PFSK-1 (cell line): ENCODE measurements around the gene OR5AN1. TPM values are rescaled to one million over a fixed set of nuclear protein-coding genes. Genes with fewer than 3 reads are reported as not detected.

ENCODE experiments used
- FOXP2 ChIP-seq: optimal IDR thresholded peaks from 2 replicates; pipeline ENCODE3; 2011; ENCODE audit warnings: borderline replicate concordance, control low read depth, inconsistent platforms; ENCODE audit not compliant: insufficient read depth; ENCODE audit errors: extremely low read length, extremely low read depth
- POLR2AphosphoS5 ChIP-seq: IDR thresholded peaks from 2 replicates; pipeline ENCODE4 v1.6.1; 2012; ENCODE audit warnings: low read depth, mild to moderate bottlenecking, control low read depth, low read length, moderate library complexity
- SIN3A ChIP-seq: IDR thresholded peaks from 2 replicates; pipeline ENCODE4 v1.6.1; 2012; ENCODE audit warnings: mild to moderate bottlenecking, low read length, moderate library complexity, borderline replicate concordance; ENCODE audit not compliant: insufficient read depth
- TAF1 ChIP-seq: IDR thresholded peaks from 2 replicates; pipeline ENCODE4 v1.6.1; 2012; ENCODE audit warnings: low read length, control low read depth, borderline replicate concordance; ENCODE audit not compliant: insufficient read depth
- polyA plus RNA-seq: library from polyadenylated mRNA; unstranded; fragments of >200 nt; gene quantifications from one replicate; pipeline ENCODE4 v1.2.1, GENCODE V29; 2012; ENCODE audit warnings: low read depth, missing spikeins; ENCODE audit not compliant: insufficient read length
- TF ChIP-seq, protein P1 (sequence below), 2 experiments: IDR thresholded peaks; 2 replicates each; pipeline versions ENCODE4 v1.6.1 to v1.8.0; 2011 to 2012; ENCODE audit warnings: low read depth in 2 of 2, low read length in 2 of 2, control low read depth in 1 of 2, inconsistent platforms in 1 of 2, mild to moderate bottlenecking in 1 of 2, moderate library complexity in 1 of 2; ENCODE audit not compliant: insufficient read depth in 1 of 2

OR5AN1 gene, protein sequence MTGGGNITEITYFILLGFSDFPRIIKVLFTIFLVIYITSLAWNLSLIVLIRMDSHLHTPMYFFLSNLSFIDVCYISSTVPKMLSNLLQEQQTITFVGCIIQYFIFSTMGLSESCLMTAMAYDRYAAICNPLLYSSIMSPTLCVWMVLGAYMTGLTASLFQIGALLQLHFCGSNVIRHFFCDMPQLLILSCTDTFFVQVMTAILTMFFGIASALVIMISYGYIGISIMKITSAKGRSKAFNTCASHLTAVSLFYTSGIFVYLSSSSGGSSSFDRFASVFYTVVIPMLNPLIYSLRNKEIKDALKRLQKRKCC
- polyA plus RNA-seq: not detected

DNA sequence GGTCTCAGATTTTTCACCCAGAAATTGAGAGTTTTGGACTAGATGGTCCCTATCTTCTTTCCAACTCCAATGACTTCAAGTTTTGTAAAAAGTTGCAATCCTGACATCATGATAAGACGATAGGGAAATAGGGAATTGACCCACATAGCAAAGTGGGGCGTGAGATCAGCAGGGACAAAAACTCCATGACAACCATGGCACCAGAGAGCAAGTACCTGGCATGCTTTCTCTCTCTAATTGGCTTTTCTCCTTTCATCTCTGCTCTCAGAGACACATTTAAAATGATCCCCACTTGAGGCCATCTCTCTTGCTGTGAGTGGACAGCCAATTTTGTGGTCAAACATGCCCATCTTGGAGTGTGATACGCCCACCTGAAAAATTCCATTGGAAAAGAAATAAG, at the start of gene OR5AN1:
Gene OR5AN1, plus strand, starts transcription at position 301 of the 400 bp plus-strand sequence. CDS start 5,564 bp downstream, outside the sequence.
- TF ChIP-seq POLR2AphosphoS5 (no peak), SIN3A (no peak), TAF1 (no peak), FOXP2 (no peak)
- TF ChIP-seq, protein P1, sequence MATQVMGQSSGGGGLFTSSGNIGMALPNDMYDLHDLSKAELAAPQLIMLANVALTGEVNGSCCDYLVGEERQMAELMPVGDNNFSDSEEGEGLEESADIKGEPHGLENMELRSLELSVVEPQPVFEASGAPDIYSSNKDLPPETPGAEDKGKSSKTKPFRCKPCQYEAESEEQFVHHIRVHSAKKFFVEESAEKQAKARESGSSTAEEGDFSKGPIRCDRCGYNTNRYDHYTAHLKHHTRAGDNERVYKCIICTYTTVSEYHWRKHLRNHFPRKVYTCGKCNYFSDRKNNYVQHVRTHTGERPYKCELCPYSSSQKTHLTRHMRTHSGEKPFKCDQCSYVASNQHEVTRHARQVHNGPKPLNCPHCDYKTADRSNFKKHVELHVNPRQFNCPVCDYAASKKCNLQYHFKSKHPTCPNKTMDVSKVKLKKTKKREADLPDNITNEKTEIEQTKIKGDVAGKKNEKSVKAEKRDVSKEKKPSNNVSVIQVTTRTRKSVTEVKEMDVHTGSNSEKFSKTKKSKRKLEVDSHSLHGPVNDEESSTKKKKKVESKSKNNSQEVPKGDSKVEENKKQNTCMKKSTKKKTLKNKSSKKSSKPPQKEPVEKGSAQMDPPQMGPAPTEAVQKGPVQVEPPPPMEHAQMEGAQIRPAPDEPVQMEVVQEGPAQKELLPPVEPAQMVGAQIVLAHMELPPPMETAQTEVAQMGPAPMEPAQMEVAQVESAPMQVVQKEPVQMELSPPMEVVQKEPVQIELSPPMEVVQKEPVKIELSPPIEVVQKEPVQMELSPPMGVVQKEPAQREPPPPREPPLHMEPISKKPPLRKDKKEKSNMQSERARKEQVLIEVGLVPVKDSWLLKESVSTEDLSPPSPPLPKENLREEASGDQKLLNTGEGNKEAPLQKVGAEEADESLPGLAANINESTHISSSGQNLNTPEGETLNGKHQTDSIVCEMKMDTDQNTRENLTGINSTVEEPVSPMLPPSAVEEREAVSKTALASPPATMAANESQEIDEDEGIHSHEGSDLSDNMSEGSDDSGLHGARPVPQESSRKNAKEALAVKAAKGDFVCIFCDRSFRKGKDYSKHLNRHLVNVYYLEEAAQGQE (IDR thresholded peaks at IDR 0.05; ENCODE audit: insufficient read depth in 1 of 2, low read depth in 2 of 2, low read length in 2 of 2): no peak

GRCh38 chr11:59335001-59335400, 23.7 kb upstream of the OR5AN1 start:
- TF ChIP-seq FOXP2 (no peak), SIN3A (no peak), TAF1 (no peak), POLR2AphosphoS5 (no peak)
- TF ChIP-seq, protein P1 (IDR thresholded peaks at IDR 0.05; ENCODE audit: insufficient read depth in 1 of 2, low read depth in 2 of 2, low read length in 2 of 2): no peak

DNA sequence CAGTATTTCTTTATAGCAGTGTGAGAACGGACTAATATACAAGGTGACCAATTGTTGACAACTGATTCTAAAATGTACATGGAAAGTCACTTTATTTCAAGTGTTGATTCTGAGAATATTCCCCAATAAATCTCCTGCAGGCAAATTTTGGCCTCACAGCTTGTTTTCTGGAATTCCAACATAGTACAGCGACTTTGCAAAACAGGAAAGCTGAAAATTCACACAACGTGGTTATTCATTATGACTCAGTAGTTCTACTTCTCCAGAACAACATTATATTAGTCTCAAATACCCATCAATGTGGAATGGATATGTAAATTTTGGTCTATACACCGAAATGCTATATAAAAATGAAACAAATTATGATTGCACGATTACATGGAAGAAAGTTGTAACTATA, 22.5 kb upstream of the OR5AN1 start:
- TF ChIP-seq TAF1: no peak
- TF ChIP-seq, protein P1 (IDR thresholded peaks at IDR 0.05; ENCODE audit: insufficient read depth in 1 of 2, low read depth in 2 of 2, low read length in 2 of 2): no peak
- no peak for TF ChIP-seq POLR2AphosphoS5
- no peak for TF ChIP-seq SIN3A
- TF ChIP-seq FOXP2: no peak

- TF ChIP-seq SIN3A: no peak
- TF ChIP-seq, protein P1 (IDR thresholded peaks at IDR 0.05; ENCODE audit: insufficient read depth in 1 of 2, low read depth in 2 of 2, low read length in 2 of 2): no peak
Observed at GRCh38 chr11:59336931-59337330, 21.8 kb upstream of the OR5AN1 start.
